GM18519 (cell line): ENCODE results near the gene SYNE1.
"Not testable (repeated sequence)": the region's sequence is repeated elsewhere in the genome, so short reads cannot be mapped to it uniquely, and the experiment has no call there.

Source experiments
- ATAC-seq: cut with Tn5 transposase; IDR thresholded peaks from one replicate; pipeline ENCODE4 v1.9.1; 2021; ENCODE audit warnings: mild to moderate bottlenecking, moderate library complexity; ENCODE audit not compliant: unreplicated experiment, low FRiP score

Gene SYNE1

GRCh38 chr6:152572338-152573088, 64.6 kb downstream of the SYNE1 start:
- ATAC-seq, result no peak

GRCh38 chr6:152571943-152572337, 65.2 kb downstream of the SYNE1 start:
- no peak for ATAC-seq

GRCh38 chr6:152571089-152571488, 66.1 kb downstream of the SYNE1 start:
- ATAC-seq, result no peak

- no peak for ATAC-seq
Observed at GRCh38 chr6:152566103-152566875, 70.9 kb downstream of the SYNE1 start.

GRCh38 chr6:152563177-152563576, 74.0 kb downstream of the SYNE1 start:
- ATAC-seq, result no peak

GRCh38 chr6:152558798-152559197, 78.4 kb downstream of the SYNE1 start:
- not testable (repeated sequence) for ATAC-seq

GRCh38 chr6:152557502-152557901, 79.7 kb downstream of the SYNE1 start:
- no peak for ATAC-seq

GRCh38 chr6:152554851-152555250, 82.3 kb downstream of the SYNE1 start:
- no peak for ATAC-seq

GRCh38 chr6:152552616-152553209, 84.4 kb downstream of the SYNE1 start:
- ATAC-seq, result peak; percentile 95

GRCh38 chr6:152543519-152543918, 93.6 kb downstream of the SYNE1 start:
- ATAC-seq, result no peak

- ATAC-seq, result no peak
Observed at GRCh38 chr6:152540381-152540780, 96.8 kb downstream of the SYNE1 start.

GRCh38 chr6:152534541-152534940, 102.6 kb downstream of the SYNE1 start:
- ATAC-seq, result no peak

- ATAC-seq, result no peak
Observed at GRCh38 chr6:152532556-152533422, 104.4 kb downstream of the SYNE1 start.

- no peak for ATAC-seq
Observed at GRCh38 chr6:152531659-152532058, 105.5 kb downstream of the SYNE1 start.

GRCh38 chr6:152529369-152529768, 107.8 kb downstream of the SYNE1 start:
- ATAC-seq, result no peak

- ATAC-seq, result not testable (repeated sequence)
Observed at GRCh38 chr6:152514120-152514519, 123.0 kb downstream of the SYNE1 start.

GRCh38 chr6:152509916-152510315, 127.2 kb downstream of the SYNE1 start:
- no peak for ATAC-seq

GRCh38 chr6:152508477-152508876, 128.7 kb downstream of the SYNE1 start:
- ATAC-seq, result no peak

GRCh38 chr6:152503546-152503945, 133.6 kb downstream of the SYNE1 start:
- ATAC-seq, result no peak

GRCh38 chr6:152502421-152503188, 134.6 kb downstream of the SYNE1 start:
- no peak for ATAC-seq
